ENCODE data around the gene CEP72. TPM values are rescaled to one million over a fixed set of nuclear protein-coding genes. Genes with fewer than 3 reads are reported as not detected.
A peak's percentile ranks its signal among the peaks of the same experiment; 100 is the strongest.

Gene CEP72
- total RNA-seq, 1 donor from 2014 or later, result 20.1 TPM

DNA sequence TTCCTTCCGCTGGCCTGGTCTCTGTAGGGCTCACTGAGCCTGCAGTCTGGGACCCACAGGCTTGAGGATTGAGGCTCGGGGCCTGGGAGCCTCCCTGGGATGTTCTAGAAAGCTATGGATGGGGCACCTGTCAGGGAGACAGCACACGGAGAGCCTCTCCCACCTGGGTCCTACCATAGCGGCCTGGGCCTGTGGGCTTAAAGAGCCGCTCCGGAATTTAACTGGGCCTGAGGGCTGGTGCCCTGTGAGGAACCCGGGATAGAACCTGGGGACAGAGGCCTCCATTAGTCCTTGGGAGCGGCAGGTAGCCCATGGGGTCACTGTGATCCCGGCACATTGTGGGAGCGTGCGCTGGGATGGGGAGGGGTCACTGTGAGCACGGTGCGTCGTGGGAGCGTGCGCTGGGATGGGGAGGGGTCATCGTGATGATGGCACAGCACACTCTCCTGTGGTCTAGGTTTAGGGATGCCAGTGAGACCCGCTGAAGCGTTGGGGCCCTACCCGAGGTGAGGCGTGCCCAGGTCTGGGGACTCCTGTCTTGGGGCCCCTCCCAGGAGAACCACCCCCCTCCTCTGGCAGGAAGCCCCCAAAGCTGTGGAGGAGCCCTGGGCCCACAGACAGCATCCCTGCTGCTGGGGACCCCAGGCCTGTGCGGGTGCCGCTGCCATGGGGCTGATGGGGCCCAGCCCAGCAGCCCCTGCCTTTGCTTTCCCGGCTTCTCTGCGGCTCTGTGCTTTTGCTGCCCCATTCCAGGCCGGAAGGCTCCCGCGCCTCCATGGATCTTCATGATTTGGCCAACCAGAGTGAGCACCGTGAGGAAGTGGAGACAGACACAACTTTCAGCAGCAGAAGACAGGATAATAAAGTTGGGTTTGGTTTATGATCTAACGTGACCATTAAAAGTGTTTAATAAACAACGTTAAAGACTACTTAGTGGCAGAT is 3.4 kb upstream of the CEP72 start:
- H3K9me3 ChIP-seq, result no peaks in the 10 kb centered on the region
- no peaks in the 10 kb centered on the region for H3K27me3 ChIP-seq
- H3K4me3 ChIP-seq, result no peak overlapping the region
- TF ChIP-seq, protein P1, sequence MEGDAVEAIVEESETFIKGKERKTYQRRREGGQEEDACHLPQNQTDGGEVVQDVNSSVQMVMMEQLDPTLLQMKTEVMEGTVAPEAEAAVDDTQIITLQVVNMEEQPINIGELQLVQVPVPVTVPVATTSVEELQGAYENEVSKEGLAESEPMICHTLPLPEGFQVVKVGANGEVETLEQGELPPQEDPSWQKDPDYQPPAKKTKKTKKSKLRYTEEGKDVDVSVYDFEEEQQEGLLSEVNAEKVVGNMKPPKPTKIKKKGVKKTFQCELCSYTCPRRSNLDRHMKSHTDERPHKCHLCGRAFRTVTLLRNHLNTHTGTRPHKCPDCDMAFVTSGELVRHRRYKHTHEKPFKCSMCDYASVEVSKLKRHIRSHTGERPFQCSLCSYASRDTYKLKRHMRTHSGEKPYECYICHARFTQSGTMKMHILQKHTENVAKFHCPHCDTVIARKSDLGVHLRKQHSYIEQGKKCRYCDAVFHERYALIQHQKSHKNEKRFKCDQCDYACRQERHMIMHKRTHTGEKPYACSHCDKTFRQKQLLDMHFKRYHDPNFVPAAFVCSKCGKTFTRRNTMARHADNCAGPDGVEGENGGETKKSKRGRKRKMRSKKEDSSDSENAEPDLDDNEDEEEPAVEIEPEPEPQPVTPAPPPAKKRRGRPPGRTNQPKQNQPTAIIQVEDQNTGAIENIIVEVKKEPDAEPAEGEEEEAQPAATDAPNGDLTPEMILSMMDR (IDR thresholded peaks at IDR 0.05), result no peak
- no peak for TF ChIP-seq POLR2AphosphoS5 (IDR thresholded peaks at IDR 0.05; ENCODE audit: insufficient read depth in 1 of 2, low read depth in 1 of 2)
- peaks cover 11% of the 10 kb centered on the region for H3K4me1 ChIP-seq
- DNase-seq (ENCODE audit: extremely low spot score in 2 of 2), result no peak
- no peaks in the 10 kb centered on the region for H3K36me3 ChIP-seq
- no peak overlapping the region for H3K27ac ChIP-seq
- intact Hi-C loops (cut with DNase I), result no loop called here

DNA sequence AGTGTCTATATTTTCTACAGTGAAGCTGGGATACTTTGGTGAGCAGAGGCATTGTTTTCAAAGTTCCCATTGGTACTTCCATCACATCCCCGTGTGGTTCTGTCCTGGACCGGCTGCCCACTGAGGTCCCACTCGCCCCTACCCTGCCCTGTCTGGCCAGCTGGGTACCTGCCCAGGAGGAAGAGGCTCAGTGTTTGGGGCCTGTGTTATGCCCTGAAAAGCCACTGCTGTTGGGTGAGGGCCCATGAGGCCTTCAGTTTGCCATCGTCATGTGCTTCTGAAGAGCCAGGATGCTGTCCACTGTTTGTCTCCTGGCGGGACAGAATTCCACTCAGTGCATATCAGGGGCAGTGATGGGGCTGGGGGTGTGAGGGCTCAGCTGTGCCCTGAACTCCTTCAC is 2.6 kb upstream of the CEP72 start:
- TF ChIP-seq POLR2A (IDR thresholded peaks at IDR 0.05) (no peak), POLR2AphosphoS5 (IDR thresholded peaks at IDR 0.05; ENCODE audit: insufficient read depth in 1 of 2, low read depth in 1 of 2) (no peak)
- TF ChIP-seq, protein P1 (IDR thresholded peaks at IDR 0.05), result no peak
- H3K4me1 ChIP-seq, result peaks cover 11% of the 10 kb centered on the region
- H3K27ac ChIP-seq, result no peak overlapping the region
- no peak overlapping the region for H3K4me3 ChIP-seq
- intact Hi-C loops (cut with DNase I), result no loop called here
- no peaks in the 10 kb centered on the region for H3K27me3 ChIP-seq
- no peak for DNase-seq (ENCODE audit: extremely low spot score in 2 of 2)
- no peaks in the 10 kb centered on the region for H3K36me3 ChIP-seq
- no peaks in the 10 kb centered on the region for H3K9me3 ChIP-seq

DNA sequence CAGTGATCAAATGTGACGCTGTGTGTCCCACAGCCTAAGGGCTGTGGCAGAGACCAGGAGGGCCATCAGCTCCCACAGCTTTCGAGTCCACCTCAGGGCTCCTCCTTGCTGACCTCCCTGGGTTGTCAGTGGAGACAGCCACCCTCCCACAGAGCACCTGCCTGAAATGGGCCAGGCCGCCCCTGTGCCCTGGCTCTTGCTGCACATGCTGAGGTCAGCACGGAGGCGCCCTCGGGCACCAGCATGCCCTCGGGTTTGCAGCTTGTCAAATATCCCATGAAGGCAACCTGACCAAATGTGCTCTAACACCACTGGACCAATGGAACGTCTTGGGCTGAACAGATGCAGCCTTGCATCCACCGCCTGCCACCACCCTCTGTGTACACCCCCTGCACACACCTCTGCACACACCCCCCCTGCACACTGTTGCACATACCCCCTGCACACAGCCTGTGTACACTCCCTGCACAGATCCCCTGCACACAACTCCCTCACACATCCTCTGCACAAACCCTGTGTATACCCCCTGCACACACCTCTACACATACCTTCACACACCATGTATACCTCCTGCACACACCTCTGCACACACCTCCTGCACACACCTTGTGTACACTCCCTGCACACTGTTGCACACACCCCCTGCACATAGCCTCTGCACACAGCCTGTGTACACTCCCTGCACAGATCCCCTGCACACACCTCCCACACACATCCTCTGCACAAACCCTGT is 2.0 kb upstream of the CEP72 start:
- peaks cover 11% of the 10 kb centered on the region for H3K4me1 ChIP-seq
- intact Hi-C loops (cut with DNase I), result no loop called here
- H3K4me3 ChIP-seq, result no peak overlapping the region
- no peaks in the 10 kb centered on the region for H3K36me3 ChIP-seq
- H3K9me3 ChIP-seq, result no peaks in the 10 kb centered on the region
- TF ChIP-seq POLR2A (IDR thresholded peaks at IDR 0.05), result no peak
- no peak for TF ChIP-seq POLR2AphosphoS5 (IDR thresholded peaks at IDR 0.05; ENCODE audit: insufficient read depth in 1 of 2, low read depth in 1 of 2)
- TF ChIP-seq, protein P1 (IDR thresholded peaks at IDR 0.05), result no peak
- no peaks in the 10 kb centered on the region for H3K27me3 ChIP-seq
- no peak for DNase-seq (ENCODE audit: extremely low spot score in 2 of 2)
- no peak overlapping the region for H3K27ac ChIP-seq

DNA sequence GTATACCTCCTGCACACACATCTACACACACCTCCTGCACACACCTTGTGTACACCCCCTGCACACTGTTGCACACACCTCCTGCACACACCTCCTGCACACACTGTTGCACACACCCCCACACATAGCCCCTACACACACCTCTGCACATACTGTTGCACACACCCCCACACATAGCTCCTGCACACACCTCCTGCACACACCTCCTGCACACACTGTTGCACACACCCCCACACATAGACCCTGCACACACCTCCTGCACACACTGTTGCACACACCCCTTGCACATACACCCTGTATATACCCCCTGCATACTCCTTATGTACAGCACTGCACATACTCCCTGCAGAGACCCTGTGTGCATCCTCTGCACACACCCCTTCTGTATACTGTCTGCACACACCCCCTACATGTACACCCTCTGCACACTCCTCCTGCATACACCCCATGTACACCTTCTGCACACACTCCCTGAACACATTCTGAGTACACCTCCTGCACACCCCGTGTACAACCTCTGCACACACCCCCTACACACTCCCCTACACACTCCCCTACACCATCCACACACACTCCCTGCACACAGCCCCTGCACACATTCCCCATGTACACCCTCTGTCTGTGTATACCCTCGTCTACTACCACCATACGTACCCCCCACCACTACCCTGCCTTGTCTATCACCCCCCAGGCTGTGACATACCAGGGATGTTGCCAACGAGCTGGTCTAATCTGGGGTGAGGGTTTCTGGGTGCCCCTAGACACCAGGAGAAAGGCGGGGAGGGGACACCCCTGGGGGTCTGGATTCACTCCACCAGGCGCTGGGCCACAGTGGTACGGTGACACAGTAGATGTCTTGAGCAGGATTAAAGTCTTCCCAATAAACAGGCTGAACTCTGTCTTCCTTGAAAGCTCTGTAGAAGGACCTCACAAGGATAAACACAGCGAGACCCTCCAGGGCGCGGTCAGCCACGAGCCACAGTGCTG is 1.1 kb upstream of the CEP72 start:
- peak overlapping the region; percentile 73 for H3K27ac ChIP-seq
- intact Hi-C loops (cut with DNase I), result no loop called here

More for the DNA sequence above, 1.1 kb upstream of the CEP72 start:
- H3K9me3 ChIP-seq, result no peaks in the 10 kb centered on the region
- TF ChIP-seq POLR2AphosphoS5 (IDR thresholded peaks at IDR 0.05; ENCODE audit: insufficient read depth in 1 of 2, low read depth in 1 of 2) (no peak), POLR2A (IDR thresholded peaks at IDR 0.05) (no peak)
- TF ChIP-seq, protein P1 (IDR thresholded peaks at IDR 0.05), result no peak
- H3K4me3 ChIP-seq, result peak overlapping the region; percentile 91
- no peaks in the 10 kb centered on the region for H3K27me3 ChIP-seq
- H3K36me3 ChIP-seq, result no peaks in the 10 kb centered on the region
- no peak for DNase-seq (ENCODE audit: extremely low spot score in 2 of 2)
- H3K4me1 ChIP-seq, result peaks cover 11% of the 10 kb centered on the region
